H9 (cell line): ENCODE data around the gene PMEPA1. TPM values are rescaled to one million over a fixed set of nuclear protein-coding genes. Genes with fewer than 3 reads are reported as not detected.

Source experiments
- DNase-seq: peaks from one replicate; pipeline ENCODE4 v3.0.0-alpha.2; 2017
- H2AFZ ChIP-seq: one replicate; pipeline ENCODE4 v1.6.1; 2013; ENCODE audit warnings: mild to moderate bottlenecking, low read length, control low read depth, moderate library complexity
- H2AK5ac ChIP-seq: 2 replicates; pipeline ENCODE4 v1.6.1; 2013; ENCODE audit warnings: low read length, control low read depth, mixed read lengths; ENCODE audit not compliant: insufficient read length
- H2BK120ac ChIP-seq: one replicate; pipeline ENCODE4 v1.6.1; 2013; ENCODE audit warnings: low read depth, mild to moderate bottlenecking, low read length, control low read depth, inconsistent platforms; ENCODE audit not compliant: poor library complexity, severe bottlenecking
- H2BK12ac ChIP-seq: 2 replicates; pipeline ENCODE4 v1.6.1; 2013; ENCODE audit warnings: low read length, control low read depth, mixed read lengths, low read depth; ENCODE audit not compliant: insufficient read length
- H2BK15ac ChIP-seq: 2 replicates; pipeline ENCODE4 v1.6.1; 2013; ENCODE audit warnings: low read depth, low read length, control low read depth
- H2BK20ac ChIP-seq: one replicate; pipeline ENCODE4 v1.6.1; 2013; ENCODE audit warnings: low read depth, mild to moderate bottlenecking, low read length, control low read depth, inconsistent platforms; ENCODE audit not compliant: poor library complexity, severe bottlenecking
- H2BK5ac ChIP-seq: 2 replicates; pipeline ENCODE4 v1.6.1; 2013; ENCODE audit warnings: low read length, control low read depth, mixed read lengths; ENCODE audit not compliant: insufficient read length
- H3K14ac ChIP-seq: 2 replicates; pipeline ENCODE4 v1.6.1; 2013; ENCODE audit warnings: low read length, control low read depth; ENCODE audit not compliant: insufficient read depth
- H3K18ac ChIP-seq: 2 replicates; pipeline ENCODE4 v1.6.1; 2013; ENCODE audit warnings: low read depth, mild to moderate bottlenecking, mixed read lengths, low read length, control low read depth; ENCODE audit not compliant: insufficient read length
- H3K23ac ChIP-seq: 2 replicates; pipeline ENCODE4 v1.6.1; 2013; ENCODE audit warnings: low read length, control low read depth, mixed read lengths, low read depth; ENCODE audit not compliant: insufficient read length
- H3K23me2 ChIP-seq: 2 replicates; pipeline ENCODE4 v1.6.1; 2013; ENCODE audit warnings: low read depth, mild to moderate bottlenecking, mixed read lengths, low read length, control low read depth; ENCODE audit not compliant: insufficient read length, poor library complexity, severe bottlenecking
- H3K27ac ChIP-seq: 2 replicates; pipeline ENCODE4 v1.5.1; 2013; ENCODE audit warnings: low read length, control low read depth, mixed read lengths, low read depth; ENCODE audit not compliant: insufficient read length
- H3K27me3 ChIP-seq: 2 replicates; pipeline ENCODE4 v1.6.1; 2013; ENCODE audit warnings: low read length, control low read depth, inconsistent platforms; ENCODE audit not compliant: insufficient read depth
- H3K4ac ChIP-seq: 2 replicates; pipeline ENCODE4 v1.6.1; 2013; ENCODE audit warnings: low read depth, mild to moderate bottlenecking, control low read depth, inconsistent platforms, low read length, moderate library complexity
- H3K4me1 ChIP-seq: 2 replicates; pipeline ENCODE4 v1.6.1; 2013; ENCODE audit warnings: low read length, control low read depth, inconsistent platforms; ENCODE audit not compliant: insufficient read depth
- H3K4me2 ChIP-seq: 2 replicates; pipeline ENCODE4 v1.6.1; 2013; ENCODE audit warnings: low read length, control low read depth, mixed read lengths; ENCODE audit not compliant: insufficient read length, insufficient read depth
- H3K56ac ChIP-seq: 2 replicates; pipeline ENCODE4 v1.6.1; 2013; ENCODE audit warnings: low read depth, mild to moderate bottlenecking, mixed read lengths, low read length, control low read depth; ENCODE audit not compliant: insufficient read length
- H3K79me1 ChIP-seq: 2 replicates; pipeline ENCODE4 v1.6.1; 2013; ENCODE audit warnings: low read depth, mild to moderate bottlenecking, moderate library complexity, low read length, control low read depth, inconsistent platforms; ENCODE audit not compliant: insufficient read depth, poor library complexity, severe bottlenecking
- H3K79me2 ChIP-seq: 2 replicates; pipeline ENCODE4 v1.6.1; 2013; ENCODE audit warnings: low read length, control low read depth, inconsistent platforms; ENCODE audit not compliant: insufficient read depth
- H3K9ac ChIP-seq: 2 replicates; pipeline ENCODE4 v1.6.1; 2013; ENCODE audit warnings: low read length, control low read depth, mixed read lengths; ENCODE audit not compliant: insufficient read length; ENCODE audit errors: extremely low read depth
- H3K9me3 ChIP-seq: one replicate; pipeline ENCODE4 v1.6.1; 2013; ENCODE audit warnings: low read depth, low read length, inconsistent platforms; ENCODE audit not compliant: control insufficient read depth
- H3T11ph ChIP-seq: one replicate; pipeline ENCODE4 v1.6.1; 2013; ENCODE audit warnings: mild to moderate bottlenecking, low read length, control low read depth, inconsistent platforms
- H4K20me1 ChIP-seq: one replicate; pipeline ENCODE4 v1.6.1; 2013; ENCODE audit not compliant: control insufficient read depth, insufficient read length, insufficient read depth
- H4K5ac ChIP-seq: 2 replicates; pipeline ENCODE4 v1.6.1; 2013; ENCODE audit warnings: low read depth, mild to moderate bottlenecking, mixed read lengths, low read length, control low read depth; ENCODE audit not compliant: insufficient read length
- H4K8ac ChIP-seq: replicated peaks from 2 replicates; pipeline ENCODE4 v1.6.1; 2013; ENCODE audit warnings: low read length, control low read depth, mixed read lengths, low read depth; ENCODE audit not compliant: insufficient read length
- H4K91ac ChIP-seq: 2 replicates; pipeline ENCODE4 v1.6.1; 2013; ENCODE audit warnings: low read depth, mild to moderate bottlenecking, moderate library complexity, mixed read lengths, low read length, control low read depth; ENCODE audit not compliant: insufficient read length
- H3K27ac Mint-ChIP-seq, 3 experiments: 2 replicates in 2 of 3; 3 replicates in 1 of 3; pipeline ENCODE4 v1.8.0; 2020 to 2021; ENCODE audit warnings: mixed read lengths in 3 of 3, mild to moderate bottlenecking in 1 of 3, moderate library complexity in 1 of 3
- H3K27me3 Mint-ChIP-seq: 2 replicates; pipeline ENCODE4 v1.8.0; 2021; ENCODE audit warnings: low read depth, mild to moderate bottlenecking, moderate library complexity, mixed read lengths
- H3K36me3 Mint-ChIP-seq, 3 experiments: 2 replicates in 2 of 3; 3 replicates in 1 of 3; pipeline ENCODE4 v1.8.0; 2020 to 2021; ENCODE audit warnings: low read depth in 3 of 3, mixed read lengths in 3 of 3; ENCODE audit not compliant: insufficient read depth in 1 of 3
- H3K4me1 Mint-ChIP-seq, 2 experiments: 2 replicates each; pipeline ENCODE4 v1.8.0; 2020; ENCODE audit warnings: mixed read lengths in 2 of 2
- H3K4me3 Mint-ChIP-seq, 2 experiments: 2 replicates in 1 of 2; 3 replicates in 1 of 2; pipeline ENCODE4 v1.8.0; 2020 to 2021; ENCODE audit warnings: mild to moderate bottlenecking in 2 of 2, mixed read lengths in 2 of 2, moderate library complexity in 1 of 2
- H3K9me3 Mint-ChIP-seq, 2 experiments: 2 replicates in 1 of 2; 3 replicates in 1 of 2; pipeline ENCODE4 v1.8.0; 2020; ENCODE audit warnings: mild to moderate bottlenecking in 2 of 2, mixed read lengths in 2 of 2, moderate library complexity in 1 of 2
- CTCF ChIP-seq: fragments of 200-600 bp; sonication (generic); conservative IDR thresholded peaks from 3 replicates; pipeline ENCODE4 v1.8.0; 2021; ENCODE audit warnings: antibody characterized with exemption, mild to moderate bottlenecking
- WGBS: extraction: QIAGEN DNeasy Blood & Tissue Kit; methylation state at CpG from one replicate; pipeline ENCODE4 v1.1.7; 2013; ENCODE audit warnings: missing lambda C conversion rate, low lambda C conversion rate, mixed read lengths; ENCODE audit not compliant: insufficient read length; ENCODE audit errors: extremely low coverage; 5-methylcytosine and 5-hydroxymethylcytosine counted together
- total RNA-seq: library from RNA; stranded (reverse); gene quantifications from 2 replicates; pipeline ENCODE4 v1.2.1, GENCODE V29; 2021

PMEPA1 gene
- total RNA-seq, 1 experiment from 2014 or later: 34.6 TPM

- H4K91ac ChIP-seq: no peak overlapping the region
- no peak overlapping the region for H2BK15ac ChIP-seq
- no CpG with 5 or more reads among the region's 31 CpGs for WGBS
- no peak for TF ChIP-seq CTCF
- H2BK5ac ChIP-seq: no peak overlapping the region
- no peak overlapping the region for H3K27ac ChIP-seq
- Mint-ChIP-seq H3K27ac (peak overlapping the region in 1 of 3 experiments; percentile 18; a peak in 1 of 7 replicates), H3K4me3 (peak overlapping the region; percentile 67 to 82), H3K9me3 (no peaks in the 10 kb centered on the region), H3K27me3 (no peaks in the 10 kb centered on the region; the same call in none of the 2 replicates), H3K36me3 (no peaks in the 10 kb centered on the region; a peak in 1 of 7 replicates), H3K4me1 (peaks cover 20 to 28% of the 10 kb centered on the region in 2 experiments)
- no peak overlapping the region for H3K4ac ChIP-seq
- peak; percentile 96 for DNase-seq
- H4K5ac ChIP-seq: no peak overlapping the region
- no peak overlapping the region for H3T11ph ChIP-seq
- no peak overlapping the region for H2BK120ac ChIP-seq
- H3K9me3 ChIP-seq: no peaks in the 10 kb centered on the region
- no peak overlapping the region for H3K23ac ChIP-seq
- H3K9ac ChIP-seq: no peak overlapping the region
- H3K56ac ChIP-seq: no peak overlapping the region
- H3K23me2 ChIP-seq: peaks cover 3% of the 10 kb centered on the region
- H3K79me2 ChIP-seq: no peaks in the 10 kb centered on the region
- H3K18ac ChIP-seq: no peak overlapping the region
- peak overlapping the region; percentile 72 for H3K4me2 ChIP-seq
- H3K79me1 ChIP-seq: no peaks in the 10 kb centered on the region
- no peaks in the 10 kb centered on the region for H4K20me1 ChIP-seq
- no peak overlapping the region for H2AK5ac ChIP-seq
- peak overlapping the region; percentile 32; the same call in 1 of the 2 replicates for H3K14ac ChIP-seq
- H3K4me1 ChIP-seq: peaks cover 5% of the 10 kb centered on the region; the same call in 1 of the 2 replicates
- no peak overlapping the region for H4K8ac ChIP-seq
- no peak overlapping the region for H2BK20ac ChIP-seq
- no peak overlapping the region for H2BK12ac ChIP-seq
- no peaks in the 10 kb centered on the region for H3K27me3 ChIP-seq
- no peak overlapping the region for H2AFZ ChIP-seq
These were observed 8.7 kb upstream of the PMEPA1 start for GRCh38 chr20:57718490-57719009.
